Large intestine (tissue), 3 donors: ENCODE measurements around the gene NQO1. TPM values are rescaled to one million over a fixed set of nuclear protein-coding genes. Genes with fewer than 3 reads are reported as not detected.
A peak's percentile ranks its signal among the peaks of the same experiment; 100 is the strongest.

Source experiments
- DNase-seq, 2 donors: peaks; one replicate each; pipeline versions ENCODE4 v3.0.0 to v3.0.0-alpha.2; 2013
- H3K27ac ChIP-seq: one replicate; pipeline ENCODE4 v1.5.1; 2013; ENCODE audit warnings: low read length
- H3K27me3 ChIP-seq: 2 replicates; pipeline ENCODE4 v1.6.1; 2013; ENCODE audit warnings: low read length; ENCODE audit not compliant: control insufficient read depth, insufficient read depth
- H3K36me3 ChIP-seq: 2 replicates; pipeline ENCODE4 v1.6.1; 2013; ENCODE audit warnings: low read length; ENCODE audit not compliant: control insufficient read depth, insufficient read depth
- H3K4me1 ChIP-seq: one replicate; pipeline ENCODE4 v1.6.1; 2013; ENCODE audit warnings: low read length; ENCODE audit not compliant: control insufficient read depth, insufficient read depth
- H3K4me3 ChIP-seq: one replicate; pipeline ENCODE4 v1.5.1; 2013; ENCODE audit warnings: low read length
- H3K9me3 ChIP-seq: one replicate; pipeline ENCODE4 v1.6.1; 2013; ENCODE audit warnings: mild to moderate bottlenecking, low read depth, low read length, moderate library complexity; ENCODE audit not compliant: control insufficient read depth
- WGBS: methylation state at CpG from one replicate; pipeline ENCODE4 v1.1.5; 2013; ENCODE audit warnings: low lambda C conversion rate; ENCODE audit not compliant: insufficient coverage; 5-methylcytosine and 5-hydroxymethylcytosine counted together
- polyA plus RNA-seq: library from polyadenylated mRNA; unstranded; fragments of 120-200 nt; gene quantifications from one replicate; pipeline ENCODE4 v1.2.1, GENCODE V29; 2013

The NQO1 gene
- polyA plus RNA-seq, 1 donor = 16.9 TPM

DNA sequence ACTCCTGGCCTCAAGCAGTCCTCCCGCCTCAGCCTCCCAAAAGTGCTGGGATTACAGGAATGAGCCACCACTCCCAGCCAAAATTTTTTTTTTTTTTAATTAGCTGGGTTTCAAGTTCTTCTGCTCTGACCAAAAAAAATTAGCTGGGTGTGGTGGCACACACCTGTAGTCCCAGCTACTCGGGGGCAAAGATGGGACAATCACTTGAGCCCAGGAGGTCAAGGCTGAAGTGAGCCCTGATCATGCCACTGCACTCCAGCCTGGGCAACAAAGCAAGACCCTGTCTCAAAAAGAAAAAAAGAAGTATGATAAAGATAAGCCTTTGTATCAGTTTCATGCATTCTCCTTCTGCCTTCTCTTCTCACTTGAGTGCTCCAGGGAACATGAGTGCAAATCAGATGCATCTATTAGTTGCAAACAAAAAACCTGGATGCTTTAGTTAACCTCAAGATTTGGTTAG, 1.9 kb downstream of the NQO1 start:
- H3K27ac ChIP-seq = peak overlapping the region; percentile 86

DNA sequence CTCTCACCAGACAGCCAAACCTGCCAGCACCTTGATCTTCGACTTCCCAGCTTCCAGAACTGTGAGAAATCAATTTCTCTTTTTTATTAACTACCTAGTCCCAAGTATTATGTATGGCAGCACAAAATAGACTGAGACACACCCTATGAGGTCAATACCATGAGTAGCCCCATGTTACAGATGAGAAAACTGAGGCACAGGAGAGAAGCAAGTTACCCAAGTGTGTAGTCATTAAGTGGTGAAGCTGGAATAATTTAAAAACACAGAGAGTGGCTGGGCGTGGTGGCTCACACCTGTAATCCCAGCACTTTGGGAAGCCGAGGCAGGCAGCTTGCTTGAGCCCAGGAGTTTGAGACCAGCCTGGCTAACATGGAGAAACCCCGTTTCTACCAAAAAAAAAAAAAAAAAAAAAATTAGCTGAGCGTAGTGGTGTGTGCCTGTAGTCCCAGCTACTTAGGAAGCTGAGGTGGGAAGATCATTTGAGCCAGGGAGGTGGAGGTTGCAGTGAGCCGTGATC, 4.9 kb downstream of the NQO1 start:
- DNase-seq = no peak
- peaks cover 23% of the 10 kb centered on the region for H3K4me1 ChIP-seq
- H3K4me3 ChIP-seq = no peak overlapping the region
- no peaks in the 10 kb centered on the region for H3K27me3 ChIP-seq
- H3K27ac ChIP-seq = no peak overlapping the region
- no peaks in the 10 kb centered on the region for H3K9me3 ChIP-seq
- WGBS = no CpG with 5 or more reads among the region's 6 CpGs
- peaks cover 8% of the 10 kb centered on the region for H3K36me3 ChIP-seq

More for the DNA sequence above, 1.9 kb downstream of the NQO1 start:
- Histone ChIP-seq H3K4me1 (peaks cover 30% of the 10 kb centered on the region), H3K36me3 (no peaks in the 10 kb centered on the region), H3K9me3 (no peaks in the 10 kb centered on the region), H3K27me3 (no peaks in the 10 kb centered on the region), H3K4me3 (no peak overlapping the region)
- no peak for DNase-seq
- no CpG with 5 or more reads among the region's 2 CpGs for WGBS

DNA sequence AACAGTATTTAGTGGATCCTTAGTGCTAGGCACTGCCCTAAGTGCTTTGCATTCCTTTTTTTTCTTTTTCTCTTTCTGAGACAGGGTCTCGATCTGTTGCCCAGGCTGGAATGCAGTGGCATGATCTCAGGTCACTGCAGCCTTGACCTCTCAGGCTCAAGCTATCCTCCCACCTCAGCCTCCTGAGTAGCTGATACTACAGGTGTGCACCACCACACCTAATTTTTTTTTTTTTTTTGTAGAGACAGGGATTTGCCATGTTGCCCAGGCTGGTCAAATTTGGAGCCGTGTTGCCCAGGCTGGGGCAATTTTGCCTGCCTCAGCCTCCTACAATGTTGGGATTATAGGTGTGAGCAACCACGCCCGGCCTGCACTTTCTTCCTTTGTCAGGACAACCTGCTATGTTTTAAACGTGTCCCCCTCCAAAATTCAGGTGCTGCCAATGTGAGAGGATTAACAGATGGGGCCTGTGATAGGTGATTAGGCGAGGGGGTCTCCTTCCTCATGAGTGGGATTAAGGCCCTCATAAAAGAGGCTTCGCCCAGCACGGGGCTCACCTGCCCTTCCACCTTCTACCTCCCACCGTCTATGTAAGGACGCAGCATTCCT, 5.4 kb downstream of the NQO1 start:
- Histone ChIP-seq H3K27ac (no peak overlapping the region), H3K9me3 (no peaks in the 10 kb centered on the region), H3K36me3 (peaks cover 8% of the 10 kb centered on the region), H3K4me3 (no peak overlapping the region), H3K27me3 (no peaks in the 10 kb centered on the region), H3K4me1 (peaks cover 21% of the 10 kb centered on the region)
- WGBS = 40% methylated on average over 1 of the region's 10 CpGs
- DNase-seq = no peak

DNA sequence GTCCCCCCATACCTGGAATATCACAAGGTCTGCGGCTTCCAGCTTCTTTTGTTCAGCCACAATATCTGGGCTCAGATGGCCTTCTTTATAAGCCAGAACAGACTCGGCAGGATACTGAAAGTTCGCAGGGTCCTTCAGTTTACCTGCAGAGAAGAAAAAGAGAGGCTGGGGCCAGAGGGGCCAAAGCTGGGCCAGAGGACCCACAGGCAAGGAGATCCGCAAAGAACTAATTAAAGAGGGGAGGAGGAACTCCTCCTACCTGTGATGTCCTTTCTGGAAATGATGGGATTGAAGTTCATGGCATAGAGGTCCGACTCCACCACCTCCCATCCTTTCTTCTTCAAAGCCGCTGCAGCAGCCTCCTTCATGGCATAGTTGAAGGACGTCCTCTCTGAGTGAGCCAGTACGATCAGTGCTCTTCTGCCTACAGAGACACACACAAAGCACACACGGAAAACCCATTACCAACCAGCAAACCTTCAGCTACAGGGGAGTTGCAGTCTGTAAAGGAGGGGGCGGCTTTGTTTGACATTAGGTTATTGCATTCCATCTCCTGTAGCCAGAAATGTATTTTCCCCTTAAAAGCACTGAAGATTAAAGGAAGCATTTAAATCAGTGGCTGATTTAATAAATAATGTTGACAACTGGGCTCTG, 8.1 kb downstream of the NQO1 start:
- no peak for DNase-seq
- no CpG with 5 or more reads among the region's 10 CpGs for WGBS
- Histone ChIP-seq H3K27ac (no peak overlapping the region), H3K27me3 (no peaks in the 10 kb centered on the region), H3K4me1 (peaks cover 10% of the 10 kb centered on the region), H3K4me3 (no peak overlapping the region), H3K9me3 (no peaks in the 10 kb centered on the region), H3K36me3 (peaks cover 8% of the 10 kb centered on the region)

DNA sequence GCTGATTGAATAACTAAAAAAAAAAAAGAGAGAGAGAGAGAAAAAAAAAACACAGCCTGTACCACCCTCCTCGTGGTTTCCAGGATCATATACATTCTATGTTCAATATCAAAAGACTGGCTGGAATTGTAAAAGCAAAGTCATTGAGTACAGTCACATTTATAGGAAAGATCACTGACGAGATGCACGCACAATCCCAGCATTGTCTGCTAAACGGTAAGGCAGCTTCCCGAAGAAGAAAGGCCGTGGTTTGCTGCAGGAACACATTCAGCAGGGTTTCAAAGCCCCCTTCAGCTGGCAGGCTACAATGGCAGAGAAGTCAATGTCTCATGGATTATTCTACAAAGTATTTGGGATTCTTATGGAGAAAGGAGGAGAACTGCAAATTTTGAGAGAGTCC, 9.3 kb downstream of the NQO1 start:
- Histone ChIP-seq H3K36me3 (peaks cover 18% of the 10 kb centered on the region), H3K4me3 (no peak overlapping the region), H3K4me1 (no peaks in the 10 kb centered on the region), H3K27me3 (no peaks in the 10 kb centered on the region), H3K9me3 (no peaks in the 10 kb centered on the region), H3K27ac (no peak overlapping the region)
- no CpG with 5 or more reads among the region's 6 CpGs for WGBS
- no peak for DNase-seq

DNA sequence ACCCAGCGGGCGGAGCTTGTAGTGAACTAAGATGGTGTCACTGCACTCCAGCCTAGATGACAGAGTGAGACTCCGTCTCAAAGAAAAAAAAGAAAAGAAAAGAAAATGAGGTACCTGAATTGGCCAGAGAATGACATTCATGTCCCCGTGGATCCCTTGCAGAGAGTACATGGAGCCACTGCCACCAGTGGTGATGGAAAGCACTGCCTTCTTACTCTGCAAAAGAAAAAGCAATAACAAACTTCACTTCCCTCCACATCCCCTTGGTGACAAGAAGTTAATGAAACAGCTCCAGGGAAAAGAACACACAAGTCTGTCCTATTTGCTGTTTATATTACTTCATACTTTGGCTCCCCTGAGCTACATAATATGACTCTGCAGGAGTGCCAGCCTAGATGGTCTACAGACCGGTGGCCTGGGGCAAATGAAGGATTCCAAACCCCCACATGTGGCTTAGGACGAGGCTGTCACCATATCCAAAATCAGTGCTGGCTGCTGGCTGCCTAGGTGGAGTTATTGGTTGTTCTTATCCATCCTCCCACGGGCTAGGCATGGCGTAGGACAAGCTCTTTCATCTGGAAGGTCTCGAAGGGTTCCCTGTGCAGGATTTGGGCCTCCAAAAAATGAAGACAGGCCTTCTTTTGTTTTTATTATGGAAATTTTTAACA, 13.3 kb downstream of the NQO1 start:
- Histone ChIP-seq H3K4me1 (no peaks in the 10 kb centered on the region), H3K36me3 (peaks cover 20% of the 10 kb centered on the region), H3K9me3 (no peaks in the 10 kb centered on the region), H3K27ac (no peak overlapping the region), H3K27me3 (no peaks in the 10 kb centered on the region), H3K4me3 (no peak overlapping the region)
- 93% methylated on average over 2 of the region's 9 CpGs for WGBS
- DNase-seq = no peak

DNA sequence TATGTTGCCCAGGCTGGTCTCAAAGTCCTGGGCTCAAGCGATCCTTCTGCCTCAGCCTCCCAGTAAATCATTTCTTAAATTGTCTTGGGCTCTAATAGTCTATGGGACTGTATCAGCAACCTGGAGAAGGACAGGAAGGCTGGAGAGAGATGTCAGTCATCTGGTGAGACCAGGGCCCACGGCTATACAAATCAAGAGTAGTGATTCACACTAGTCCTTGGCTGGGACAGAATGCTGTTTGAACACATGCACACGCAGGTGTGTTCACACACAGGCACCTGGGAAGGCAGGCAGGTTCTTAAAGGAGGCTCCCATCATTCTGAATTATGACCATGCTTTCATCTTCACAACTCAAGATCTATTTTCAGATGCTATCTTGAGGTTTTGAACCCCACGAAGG, 14.1 kb downstream of the NQO1 start:
- no CpG with 5 or more reads among the region's 4 CpGs for WGBS
- Histone ChIP-seq H3K36me3 (peaks cover 16% of the 10 kb centered on the region), H3K27me3 (no peaks in the 10 kb centered on the region), H3K4me3 (no peak overlapping the region), H3K4me1 (no peaks in the 10 kb centered on the region), H3K9me3 (no peaks in the 10 kb centered on the region), H3K27ac (no peak overlapping the region)
- no peak for DNase-seq

DNA sequence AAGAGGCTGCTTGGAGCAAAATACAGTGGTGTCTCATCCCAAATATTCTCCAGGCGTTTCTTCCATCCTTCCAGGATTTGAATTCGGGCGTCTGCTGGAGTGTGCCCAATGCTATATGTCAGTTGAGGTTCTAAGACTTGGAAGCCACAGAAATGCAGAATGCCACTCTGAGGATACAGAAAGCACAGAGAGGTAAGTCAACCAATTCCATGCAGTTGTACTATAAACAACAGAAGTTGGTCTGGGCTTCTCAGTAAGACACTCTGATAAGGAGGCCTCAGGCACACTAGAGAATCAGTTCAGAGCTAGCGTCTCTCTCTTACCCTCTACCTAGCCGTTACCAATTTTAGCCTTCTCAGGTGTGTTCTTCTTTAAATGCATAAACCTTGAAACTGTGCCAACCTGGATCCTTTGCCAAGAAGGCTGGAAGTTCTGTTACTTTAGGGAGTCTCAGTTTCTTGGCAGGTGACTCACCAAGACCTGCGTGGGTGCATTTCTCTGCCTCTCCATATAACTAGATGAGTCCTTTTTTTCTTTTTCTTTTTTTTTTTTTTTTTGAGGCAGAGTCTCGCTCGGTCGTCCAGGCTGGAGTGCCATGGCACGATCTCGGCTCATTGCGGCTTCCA, 15.1 kb downstream of the NQO1 start:
- no peaks in the 10 kb centered on the region for H3K27me3 ChIP-seq
- H3K4me3 ChIP-seq = no peak overlapping the region
- H3K9me3 ChIP-seq = no peaks in the 10 kb centered on the region
- DNase-seq = no peak
- WGBS = 71% methylated on average over 1 of the region's 12 CpGs
- no peak overlapping the region for H3K27ac ChIP-seq
- H3K36me3 ChIP-seq = peaks cover 15% of the 10 kb centered on the region
- no peaks in the 10 kb centered on the region for H3K4me1 ChIP-seq

DNA sequence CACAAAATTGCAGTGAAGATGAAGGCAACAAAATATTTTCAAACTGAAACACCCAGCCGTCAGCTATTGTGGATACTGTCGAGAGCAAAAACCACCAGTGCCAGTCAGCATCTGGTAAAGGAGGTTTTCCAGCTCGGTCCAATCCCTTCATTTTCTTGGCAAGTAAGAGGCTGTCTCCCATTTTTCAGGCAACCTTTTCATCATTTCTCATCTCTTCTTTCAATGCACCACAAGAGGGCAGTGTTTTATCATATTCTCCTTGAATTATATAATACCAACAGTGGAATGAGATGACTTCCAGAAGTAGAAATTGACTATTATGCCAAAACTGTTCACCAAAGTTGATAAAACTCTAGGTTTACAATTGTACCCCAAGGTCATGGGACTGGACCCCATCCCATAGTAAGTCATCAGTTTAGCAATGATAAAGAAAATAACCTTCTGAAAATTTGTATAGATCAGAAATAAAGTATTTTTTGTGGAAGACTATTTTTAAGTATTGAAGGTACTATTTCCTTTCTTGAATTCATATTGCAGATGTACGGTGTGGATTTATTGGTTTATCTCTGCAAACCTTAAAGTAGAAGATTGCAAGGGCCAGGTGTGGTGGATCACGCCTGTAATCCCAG, 16.8 kb downstream of the NQO1 start:
- peak; percentile 40 to 54 for DNase-seq
- Histone ChIP-seq H3K36me3 (peaks cover 15% of the 10 kb centered on the region), H3K27ac (no peak overlapping the region)

More for the DNA sequence above, 16.8 kb downstream of the NQO1 start:
- 40% methylated on average over 3 of the region's 5 CpGs for WGBS
- Histone ChIP-seq H3K4me1 (no peaks in the 10 kb centered on the region), H3K4me3 (no peak overlapping the region), H3K9me3 (no peaks in the 10 kb centered on the region), H3K27me3 (no peaks in the 10 kb centered on the region)
